Activated CD8-positive, alpha-beta memory T cell treated with anti-CD3 and anti-CD28 coated beads, Interleukin-2, amount 10 ng/mL, durations not matched to agents 7 days and 5 days (primary cell): Measurements from ENCODE around the gene CYP2D6. TPM values are rescaled to one million over a fixed set of nuclear protein-coding genes. Genes with fewer than 3 reads are reported as not detected.
"Not testable (repeated sequence)": the region's sequence is repeated elsewhere in the genome, so short reads cannot be mapped to it uniquely, and the experiment has no call there.

Experiments
- ATAC-seq: fragments of 150-1000 bp; cut with Tn5 transposase; one replicate; pipeline ENCODE4 v1.10.0; 2021; ENCODE audit warnings: moderate library complexity
- CTCF ChIA-PET: fragments of 350-600 bp; sonication (Branson Sonifier 250); formaldehyde crosslinking; loops from one replicate; lab custom pipeline; 2021; ENCODE audit warnings: antibody characterized with exemption; lab: Charles Lee
- DNase-seq: peaks from one replicate; pipeline ENCODE4 v3.0.0-alpha.2; 2020
- H3K27ac Mint-ChIP-seq: one replicate; pipeline ENCODE4 v1.8.0; 2021; ENCODE audit warnings: mild to moderate bottlenecking, mixed read lengths
- H3K27me3 Mint-ChIP-seq: one replicate; pipeline ENCODE4 v1.8.0; 2021; ENCODE audit warnings: mixed read lengths
- H3K36me3 Mint-ChIP-seq: one replicate; pipeline ENCODE4 v1.8.0; 2021; ENCODE audit warnings: mild to moderate bottlenecking, mixed read lengths
- H3K4me1 Mint-ChIP-seq: one replicate; pipeline ENCODE4 v1.8.0; 2021; ENCODE audit warnings: mixed read lengths
- H3K4me3 Mint-ChIP-seq: one replicate; pipeline ENCODE4 v1.8.0; 2021; ENCODE audit warnings: mild to moderate bottlenecking, moderate library complexity, mixed read lengths
- H3K9me3 Mint-ChIP-seq: one replicate; pipeline ENCODE4 v1.8.0; 2022; ENCODE audit warnings: low read depth, mixed read lengths
- total RNA-seq, 2 experiments: library from RNA; stranded (reverse); gene quantifications; one replicate each; pipeline ENCODE4 v1.2.3, GENCODE V29; 2021

CYP2D6 gene
- total RNA-seq, 2 experiments from 2014 or later, result 2.3 to 2.5 TPM

- CTCF ChIA-PET, result interaction anchor here (0.8 to 1.8 kb wide), 3 partner anchors 26 to 450 kb away, joined by 5 to 8 read pairs (median 8); partner anchors contain the start of gene NDUFA6
- H3K27ac Mint-ChIP-seq, result no peak overlapping the region
- ATAC-seq, result no peak
- H3K36me3 Mint-ChIP-seq, result peaks cover 18% of the 10 kb centered on the region
- DNase-seq, result no peak
- no peak overlapping the region for H3K4me3 Mint-ChIP-seq
- H3K27me3 Mint-ChIP-seq, result no peaks in the 10 kb centered on the region
- H3K9me3 Mint-ChIP-seq, result peaks cover 6% of the 10 kb centered on the region
- peaks cover 26% of the 10 kb centered on the region for H3K4me1 Mint-ChIP-seq
Observed at GRCh38 chr22:42116848-42117424, 13.7 kb downstream of the CYP2D6 start.

GRCh38 chr22:42115420-42115830 lies 15.2 kb downstream of the CYP2D6 start:
- DNase-seq, ATAC-seq, H3K9me3 Mint-ChIP-seq, H3K27ac Mint-ChIP-seq, CTCF ChIA-PET, H3K4me3 Mint-ChIP-seq, H3K27me3 Mint-ChIP-seq: not testable (repeated sequence)
- peaks cover 17% of the 10 kb centered on the region for H3K36me3 Mint-ChIP-seq
- peaks cover 16% of the 10 kb centered on the region for H3K4me1 Mint-ChIP-seq

DNA sequence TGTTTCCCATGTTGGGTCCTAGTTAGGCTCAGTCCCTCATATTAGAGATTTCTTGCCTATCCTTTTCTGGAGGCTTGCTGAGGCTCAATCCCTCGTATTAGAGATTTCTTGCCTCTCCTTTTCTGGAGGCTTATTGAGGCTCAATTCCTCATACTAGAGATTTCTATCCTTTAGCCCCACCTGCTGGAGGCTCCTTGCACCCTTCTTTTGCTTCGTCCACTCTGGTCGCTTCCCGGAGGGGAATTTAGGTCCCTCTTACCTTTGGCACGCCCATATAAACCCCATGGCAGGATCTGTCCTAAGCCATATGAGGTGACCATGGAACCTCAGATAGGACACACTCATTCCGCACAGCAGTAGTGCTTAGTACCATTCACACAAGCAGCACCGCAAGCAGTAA lies 15.9 kb downstream of the CYP2D6 start:
- Mint-ChIP-seq H3K4me1 (peaks cover 9% of the 10 kb centered on the region), H3K4me3 (no peak overlapping the region), H3K27ac (no peak overlapping the region), H3K36me3 (peaks cover 17% of the 10 kb centered on the region), H3K9me3 (peaks cover 6% of the 10 kb centered on the region), H3K27me3 (no peaks in the 10 kb centered on the region)
- CTCF ChIA-PET, result no interaction called here
- DNase-seq, result no peak
- ATAC-seq, result no peak

DNA sequence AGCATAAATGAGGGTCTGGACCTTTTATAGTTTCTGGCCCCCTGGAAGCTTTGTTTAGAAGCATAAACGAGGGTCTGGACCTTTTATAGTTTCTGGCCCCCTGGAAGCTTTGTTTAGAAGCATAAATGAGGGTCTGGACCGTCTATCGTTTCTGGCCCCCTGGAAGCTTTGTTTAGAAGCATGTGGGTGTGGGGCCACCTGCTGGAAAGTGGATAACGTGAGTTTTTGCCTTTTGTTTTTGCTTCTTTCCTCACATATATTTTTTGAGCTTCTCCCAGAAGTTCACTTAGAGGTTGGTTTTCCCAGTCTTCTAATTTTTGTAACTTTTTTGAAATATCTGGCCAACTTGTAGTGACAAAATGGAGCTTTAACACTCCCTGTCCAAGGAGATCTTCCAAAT lies 17.8 kb downstream of the CYP2D6 start:
- not testable (repeated sequence) for DNase-seq, H3K9me3 Mint-ChIP-seq, H3K4me3 Mint-ChIP-seq, ATAC-seq, H3K4me1 Mint-ChIP-seq, H3K27me3 Mint-ChIP-seq, H3K27ac Mint-ChIP-seq
- CTCF ChIA-PET, result interaction anchor here (0.9 to 3.0 kb wide), 12 partner anchors 9 to 331 kb away, joined by 3 to 18 read pairs (median 4); partner anchors contain the start of genes CENPM and NDUFA6
- peaks cover 17% of the 10 kb centered on the region for H3K36me3 Mint-ChIP-seq

DNA sequence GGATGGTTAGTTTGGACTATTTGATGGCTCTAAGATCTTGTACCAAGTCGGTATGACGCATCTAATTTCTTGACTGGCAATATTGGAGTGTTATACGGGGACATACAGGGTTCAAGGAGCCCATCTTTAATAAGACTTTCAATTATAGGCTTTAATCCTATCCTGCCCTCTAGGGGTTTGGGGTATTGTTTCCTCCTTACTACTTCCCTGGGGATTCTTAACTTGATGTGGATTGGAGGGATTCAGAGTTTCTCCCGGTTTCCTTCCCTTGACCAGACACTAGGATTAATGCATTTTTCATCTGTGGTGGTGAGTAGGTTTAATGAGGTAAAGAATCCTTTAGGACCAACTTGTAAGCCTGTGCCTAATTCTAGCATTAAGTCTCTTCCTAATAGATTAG lies 18.8 kb downstream of the CYP2D6 start:
- Mint-ChIP-seq H3K27me3 (no peaks in the 10 kb centered on the region), H3K4me3 (no peak overlapping the region), H3K27ac (no peak overlapping the region), H3K36me3 (peaks cover 17% of the 10 kb centered on the region), H3K4me1 (peaks cover 2% of the 10 kb centered on the region), H3K9me3 (peaks cover 6% of the 10 kb centered on the region)
- ATAC-seq (no peak), DNase-seq (no peak)
- CTCF ChIA-PET, result interaction anchor here (1.0 to 3.0 kb wide), 7 partner anchors 8 to 332 kb away, joined by 3 to 18 read pairs (median 4); partner anchors contain the start of genes CENPM and NDUFA6

DNA sequence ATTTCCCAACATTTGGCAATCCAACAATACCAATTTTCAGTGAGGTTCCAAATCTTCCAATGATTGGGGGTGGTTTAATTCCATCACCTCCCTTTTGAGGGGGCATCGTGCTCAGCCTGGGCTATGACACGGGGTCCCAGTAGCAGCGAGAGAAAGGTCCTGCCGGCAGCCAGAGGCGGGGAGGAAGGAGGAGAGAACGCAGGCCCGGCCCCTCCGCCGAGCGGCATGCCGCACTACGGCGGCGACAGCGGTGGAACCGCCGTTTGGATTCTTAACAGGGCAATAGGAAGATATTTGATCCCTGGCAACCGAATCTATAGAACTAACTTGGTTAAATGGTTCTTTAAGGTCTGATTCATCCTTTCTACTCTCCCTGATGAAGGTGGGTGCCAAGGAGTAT lies 21.8 kb downstream of the CYP2D6 start:
- Mint-ChIP-seq H3K9me3 (peaks cover 10% of the 10 kb centered on the region), H3K4me1 (no peaks in the 10 kb centered on the region), H3K27ac (no peak overlapping the region), H3K27me3 (no peaks in the 10 kb centered on the region), H3K36me3 (peaks cover 12% of the 10 kb centered on the region), H3K4me3 (no peak overlapping the region)
- DNase-seq, result no peak
- CTCF ChIA-PET, result interaction anchor here (1.3 to 1.9 kb wide), 2 partner anchors 15 to 18 kb away, joined by 4 to 5 read pairs; partner anchors contain the start of gene NDUFA6
- no peak for ATAC-seq

GRCh38 chr22:42104332-42104860 lies 26.2 kb downstream of the CYP2D6 start:
- not testable (repeated sequence) for H3K4me1 Mint-ChIP-seq, H3K4me3 Mint-ChIP-seq, ATAC-seq, DNase-seq, H3K27me3 Mint-ChIP-seq, H3K27ac Mint-ChIP-seq
- CTCF ChIA-PET, result interaction anchor here (1.3 kb wide), 1 partner anchor 219 kb away, joined by 3 read pairs; no protein-coding TSS in a partner anchor
- Mint-ChIP-seq H3K9me3 (peaks cover 21% of the 10 kb centered on the region), H3K36me3 (peaks cover 32% of the 10 kb centered on the region)

GRCh38 chr22:42101199-42101598 lies 29.4 kb downstream of the CYP2D6 start:
- Mint-ChIP-seq H3K27me3 (no peaks in the 10 kb centered on the region), H3K27ac (no peak overlapping the region), H3K4me1 (no peaks in the 10 kb centered on the region), H3K4me3 (no peak overlapping the region), H3K9me3 (peaks cover 23% of the 10 kb centered on the region), H3K36me3 (peaks cover 38% of the 10 kb centered on the region)
- ATAC-seq, result no peak
- no peak for DNase-seq
- CTCF ChIA-PET, result interaction anchor here (2.1 kb wide), 1 partner anchor 10 kb away, joined by 6 read pairs; no protein-coding TSS in a partner anchor

GRCh38 chr22:42091455-42091782 lies 39.2 kb downstream of the CYP2D6 start:
- no peaks in the 10 kb centered on the region for H3K27me3 Mint-ChIP-seq
- peaks cover 24% of the 10 kb centered on the region for H3K36me3 Mint-ChIP-seq
- CTCF ChIA-PET, result interaction anchor here (0.6 to 5.0 kb wide), 38 partner anchors 8 to 384 kb away, joined by 3 to 56 read pairs (median 5); partner anchors contain the start of genes CENPM, PHETA2 and SMDT1
- DNase-seq, result no peak
- ATAC-seq, result no peak
- peaks cover 3% of the 10 kb centered on the region for H3K9me3 Mint-ChIP-seq
- peak overlapping the region; percentile 85 for H3K4me3 Mint-ChIP-seq
- H3K4me1 Mint-ChIP-seq, result peaks cover 30% of the 10 kb centered on the region
- peak overlapping the region; percentile 99 for H3K27ac Mint-ChIP-seq

- Mint-ChIP-seq H3K4me1 (peaks cover 30% of the 10 kb centered on the region), H3K36me3 (peaks cover 28% of the 10 kb centered on the region), H3K27me3 (no peaks in the 10 kb centered on the region), H3K9me3 (peaks cover 3% of the 10 kb centered on the region), H3K27ac (peak within 1 kb of the TSS; percentile 99), H3K4me3 (peak within 1 kb of the TSS; percentile 85)
- ATAC-seq (peak; percentile 98), DNase-seq (peak; percentile 100)
- CTCF ChIA-PET, result interaction anchor here (0.6 to 5.0 kb wide), 46 partner anchors 8 to 384 kb away, joined by 3 to 56 read pairs (median 4); partner anchors contain the start of genes CENPM, NAGA, PHETA2 and SMDT1
Observed at GRCh38 chr22:42090596-42091454, 39.8 kb downstream of the CYP2D6 start, which contains the start of gene NDUFA6. NDUFA6 (minus strand) TSS chr22:42090772; CDS start chr22:42090744, 28 bp downstream.

GRCh38 chr22:42086051-42086450 lies 44.6 kb downstream of the CYP2D6 start:
- Mint-ChIP-seq H3K36me3 (peaks cover 52% of the 10 kb centered on the region), H3K4me3 (no peak overlapping the region), H3K27ac (no peak overlapping the region), H3K9me3 (peaks cover 3% of the 10 kb centered on the region), H3K27me3 (no peaks in the 10 kb centered on the region), H3K4me1 (peaks cover 26% of the 10 kb centered on the region)
- no peak for ATAC-seq
- CTCF ChIA-PET, result no interaction called here
- no peak for DNase-seq

DNA sequence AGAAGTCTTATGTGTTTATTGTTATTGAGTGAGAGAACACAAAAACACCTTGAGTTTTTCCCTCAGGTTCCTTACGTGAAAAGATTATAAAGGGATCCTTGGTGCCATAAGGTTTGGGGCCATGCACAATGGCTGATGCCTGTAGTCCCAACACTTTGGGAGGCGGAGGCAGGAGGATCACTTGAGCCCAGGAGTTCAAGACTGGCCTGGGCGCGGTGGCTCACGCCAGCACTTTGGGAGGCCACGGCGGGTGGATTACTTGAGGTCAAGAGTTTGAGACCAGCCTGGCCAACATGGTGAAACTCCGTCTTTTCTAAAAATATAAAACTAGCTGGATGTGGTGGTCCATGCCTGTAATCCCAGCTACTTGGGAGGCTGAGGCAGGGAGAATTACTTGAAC lies 45.7 kb downstream of the CYP2D6 start:
- ATAC-seq, result no peak
- H3K27ac Mint-ChIP-seq, result no peak overlapping the region

DNA sequence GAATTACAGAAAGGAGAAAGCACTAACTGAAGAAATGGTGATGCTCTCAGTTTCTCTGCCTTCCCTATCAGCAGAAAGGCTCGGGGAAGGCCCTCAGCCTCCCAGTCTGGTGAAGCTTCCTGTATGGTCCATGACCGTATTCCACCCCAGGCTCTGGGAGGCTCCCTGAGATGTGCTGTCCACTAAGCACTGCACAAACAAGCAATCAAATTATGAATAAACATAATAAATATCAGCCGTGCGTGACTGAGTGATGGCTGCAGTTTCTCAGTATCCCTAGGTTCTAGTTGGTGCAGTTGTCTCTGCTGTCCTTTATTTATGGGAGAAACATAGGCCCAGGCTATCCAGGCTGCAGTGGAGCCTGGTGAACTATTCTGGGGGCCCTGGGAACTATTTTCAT lies 47.5 kb downstream of the CYP2D6 start:
- DNase-seq, result no peak
- Mint-ChIP-seq H3K27me3 (no peaks in the 10 kb centered on the region), H3K4me3 (no peak overlapping the region), H3K27ac (no peak overlapping the region), H3K36me3 (peaks cover 39% of the 10 kb centered on the region), H3K9me3 (no peaks in the 10 kb centered on the region), H3K4me1 (peaks cover 30% of the 10 kb centered on the region)
- ATAC-seq, result no peak
- CTCF ChIA-PET, result interaction anchor here (5.7 kb wide), 1 partner anchor 7 kb away, joined by 56 read pairs; the partner anchor contains the start of gene NDUFA6

More for the DNA sequence above, 45.7 kb downstream of the CYP2D6 start:
- peaks cover 3% of the 10 kb centered on the region for H3K9me3 Mint-ChIP-seq
- no peaks in the 10 kb centered on the region for H3K27me3 Mint-ChIP-seq
- DNase-seq, result no peak
- H3K4me3 Mint-ChIP-seq, result no peak overlapping the region
- H3K4me1 Mint-ChIP-seq, result peaks cover 28% of the 10 kb centered on the region
- CTCF ChIA-PET, result no interaction called here
- peaks cover 49% of the 10 kb centered on the region for H3K36me3 Mint-ChIP-seq
